ENCODE data around the gene CRB1.

CRB1 gene

GRCh38 chr1:197269053-197269452 lies 1.0 kb downstream of the CRB1 start:
- TF ChIP-seq CTCF (IDR thresholded peaks at IDR 0.05; ENCODE audit: low read depth, low read length): no peak
- H3K4me3 ChIP-seq (replicated peaks in 1 of 2; ENCODE audit: low read depth in 2 of 2, low read length in 2 of 2): no peak overlapping the region
- no peak for DNase-seq (ENCODE audit: low read depth in 2 of 2)

GRCh38 chr1:197272791-197273190 lies 4.7 kb downstream of the CRB1 start:
- DNase-seq (ENCODE audit: low read depth in 2 of 2): peak in 1 of 2 donors; percentile 22
- H3K4me3 ChIP-seq (replicated peaks in 1 of 2; ENCODE audit: low read depth in 2 of 2, low read length in 2 of 2): no peak overlapping the region

GRCh38 chr1:197277166-197277565 lies 9.1 kb downstream of the CRB1 start:
- no peak for DNase-seq (ENCODE audit: low read depth in 2 of 2)
- no peak overlapping the region for H3K4me3 ChIP-seq (replicated peaks in 1 of 2; ENCODE audit: low read depth in 2 of 2, low read length in 2 of 2)
- TF ChIP-seq CTCF (IDR thresholded peaks at IDR 0.05; ENCODE audit: low read depth, low read length): no peak

More at GRCh38 chr1:197272791-197273190, 4.7 kb downstream of the CRB1 start:
- no peak for TF ChIP-seq CTCF (IDR thresholded peaks at IDR 0.05; ENCODE audit: low read depth, low read length)

- TF ChIP-seq CTCF (IDR thresholded peaks at IDR 0.05; ENCODE audit: low read depth, low read length): no peak
- no peak overlapping the region for H3K4me3 ChIP-seq (replicated peaks in 1 of 2; ENCODE audit: low read depth in 2 of 2, low read length in 2 of 2)
- DNase-seq (ENCODE audit: low read depth in 2 of 2): no peak
Measured at GRCh38 chr1:197284325-197284724, 16.3 kb downstream of the CRB1 start.

GRCh38 chr1:197284966-197285365 lies 16.9 kb downstream of the CRB1 start:
- DNase-seq (ENCODE audit: low read depth in 2 of 2): no peak
- no peak for TF ChIP-seq CTCF (IDR thresholded peaks at IDR 0.05; ENCODE audit: low read depth, low read length)
- no peak overlapping the region for H3K4me3 ChIP-seq (replicated peaks in 1 of 2; ENCODE audit: low read depth in 2 of 2, low read length in 2 of 2)

- DNase-seq (ENCODE audit: low read depth in 2 of 2): no peak
- TF ChIP-seq CTCF (IDR thresholded peaks at IDR 0.05; ENCODE audit: low read depth, low read length): no peak
- no peak overlapping the region for H3K4me3 ChIP-seq (replicated peaks in 1 of 2; ENCODE audit: low read depth in 2 of 2, low read length in 2 of 2)
Measured at GRCh38 chr1:197285526-197286205, 17.6 kb downstream of the CRB1 start.

- DNase-seq (ENCODE audit: low read depth in 2 of 2): no peak
- TF ChIP-seq CTCF (IDR thresholded peaks at IDR 0.05; ENCODE audit: low read depth, low read length): no peak
- no peak overlapping the region for H3K4me3 ChIP-seq (replicated peaks in 1 of 2; ENCODE audit: low read depth in 2 of 2, low read length in 2 of 2)
Measured at GRCh38 chr1:197286634-197287033, 18.6 kb downstream of the CRB1 start.
